HepG2 (cell line): Measurements from ENCODE around the gene RRN3. TPM values are rescaled to one million over a fixed set of nuclear protein-coding genes. Genes with fewer than 3 reads are reported as not detected.

Experiments used
- HNRNPK ChIP-seq: fragments of 200-400 bp; formaldehyde crosslinking; IDR thresholded peaks from 2 replicates; pipeline ENCODE4 v1.6.1; 2018; ENCODE audit warnings: low read length, low read depth, moderate library complexity, mild to moderate bottlenecking; ENCODE audit not compliant: poor library complexity, severe bottlenecking
- MBNL3 ChIP-seq: fragments of 250-450 bp; sonication (Bioruptor Pico); conservative IDR thresholded peaks from 2 replicates; pipeline ENCODE4 v1.8.0; 2022; ENCODE audit warnings: mild to moderate bottlenecking, inconsistent platforms
- MTF1 ChIP-seq: sonication (generic); formaldehyde crosslinking; IDR thresholded peaks from 2 replicates; pipeline ENCODE4 v1.5.0; 2020; ENCODE audit warnings: missing genetic modification reagents
- NFE2L1 ChIP-seq: sonication (generic); formaldehyde crosslinking; IDR thresholded peaks from 2 replicates; pipeline ENCODE4 v1.4.0; 2020; ENCODE audit warnings: missing genetic modification reagents, mild to moderate bottlenecking, borderline replicate concordance
- SKI ChIP-seq: fragments of 450-650 bp; IDR thresholded peaks from one replicate; pipeline ENCODE4 v1.6.1; 2018; ENCODE audit warnings: mild to moderate bottlenecking; ENCODE audit not compliant: partially characterized antibody
- SP4 ChIP-seq: sonication (generic); formaldehyde crosslinking; IDR thresholded peaks from 2 replicates; pipeline ENCODE4 v1.8.1; 2023; ENCODE audit warnings: mild to moderate bottlenecking, missing genetic modification reagents
- TBP ChIP-seq: sonication (generic); formaldehyde crosslinking; IDR thresholded peaks from 2 replicates; pipeline ENCODE4 v1.5.0; 2020; ENCODE audit warnings: missing genetic modification reagents
- ZBTB21 ChIP-seq: sonication (generic); formaldehyde crosslinking; IDR thresholded peaks from 2 replicates; pipeline ENCODE4 v1.4.0; 2020; ENCODE audit warnings: missing genetic modification reagents
- ZFX ChIP-seq: sonication (generic); formaldehyde crosslinking; IDR thresholded peaks from 2 replicates; pipeline ENCODE4 v1.4.0; 2020; ENCODE audit warnings: mild to moderate bottlenecking, low read depth, missing genetic modification reagents, moderate library complexity
- ZNF451 ChIP-seq: sonication (generic); formaldehyde crosslinking; IDR thresholded peaks from 2 replicates; pipeline ENCODE4 v1.5.0; 2020; ENCODE audit warnings: mild to moderate bottlenecking, missing genetic modification reagents
- ZNF563 ChIP-seq: sonication (generic); formaldehyde crosslinking; IDR thresholded peaks from 2 replicates; pipeline ENCODE4 v1.8.0; 2022; ENCODE audit warnings: mild to moderate bottlenecking, moderate library complexity, missing genetic modification reagents
- ZNF564 ChIP-seq: sonication (generic); formaldehyde crosslinking; IDR thresholded peaks from 2 replicates; pipeline ENCODE4 v1.8.1; 2023; ENCODE audit warnings: mild to moderate bottlenecking, missing genetic modification reagents
- ZNF629 ChIP-seq: sonication (generic); formaldehyde crosslinking; conservative IDR thresholded peaks from 2 replicates; pipeline ENCODE4 v1.5.0; 2020; ENCODE audit warnings: missing genetic modification reagents
- ZNF713 ChIP-seq: sonication (generic); formaldehyde crosslinking; IDR thresholded peaks from 2 replicates; pipeline ENCODE4 v1.4.0; 2020; ENCODE audit warnings: mild to moderate bottlenecking, missing genetic modification reagents
- ZNF841 ChIP-seq: sonication (generic); formaldehyde crosslinking; IDR thresholded peaks from 2 replicates; pipeline ENCODE4 v1.8.1; 2023; ENCODE audit warnings: missing genetic modification reagents, borderline replicate concordance
- polyA plus RNA-seq, 8 experiments: library from polyadenylated mRNA; depleted of rRNA in 3 of 8; stranded (reverse) in 7 of 8; unstranded in 1 of 8; fragments of >200 nt; fragmentation: Illumina TruSeq in 4 of 8; extraction: Trizol in 4 of 8; gene quantifications; 2 replicates each; pipeline versions ENCODE4 v1.2.1 to v1.2.3, GENCODE V29; 2011 to 2016; ENCODE audit warnings: low read depth in 4 of 8, missing spikeins in 1 of 8, mixed read lengths in 1 of 8; ENCODE audit not compliant: insufficient read depth in 1 of 8
- total RNA-seq, 5 experiments: library from RNA; depleted of rRNA; stranded (reverse); fragments of >200 nt; fragmentation: Illumina TruSeq; extraction: Trizol; gene quantifications; 2 replicates each; pipeline ENCODE4 v1.2.3, GENCODE V29; 2016; ENCODE audit warnings: low read depth in 1 of 5
- TF ChIP-seq, protein P1 (sequence below): sonication (generic); formaldehyde crosslinking; IDR thresholded peaks from 2 replicates; pipeline ENCODE4 v1.4.0; 2020; ENCODE audit warnings: missing genetic modification reagents, borderline replicate concordance
- TF ChIP-seq, protein P2 (sequence below): IDR thresholded peaks from 2 replicates; pipeline ENCODE4 v1.6.1; 2016; ENCODE audit warnings: low read depth, missing genetic modification reagents, missing compliant biosample characterization
- TF ChIP-seq, protein P3 (sequence below): sonication (generic); formaldehyde crosslinking; IDR thresholded peaks from 2 replicates; pipeline ENCODE4 v1.4.0; 2020; ENCODE audit warnings: missing genetic modification reagents
- TF ChIP-seq, protein P4 (sequence below): sonication (generic); formaldehyde crosslinking; IDR thresholded peaks from 2 replicates; pipeline ENCODE4 v1.8.1; 2023; ENCODE audit warnings: missing genetic modification reagents, inconsistent platforms, borderline replicate concordance

RRN3 gene
- total and polyA plus RNA-seq, 2 of the 13 experiments (the other 11 are each of a cell fraction or from before 2014, with no cell fraction given): 45.8 to 67.0 TPM

DNA sequence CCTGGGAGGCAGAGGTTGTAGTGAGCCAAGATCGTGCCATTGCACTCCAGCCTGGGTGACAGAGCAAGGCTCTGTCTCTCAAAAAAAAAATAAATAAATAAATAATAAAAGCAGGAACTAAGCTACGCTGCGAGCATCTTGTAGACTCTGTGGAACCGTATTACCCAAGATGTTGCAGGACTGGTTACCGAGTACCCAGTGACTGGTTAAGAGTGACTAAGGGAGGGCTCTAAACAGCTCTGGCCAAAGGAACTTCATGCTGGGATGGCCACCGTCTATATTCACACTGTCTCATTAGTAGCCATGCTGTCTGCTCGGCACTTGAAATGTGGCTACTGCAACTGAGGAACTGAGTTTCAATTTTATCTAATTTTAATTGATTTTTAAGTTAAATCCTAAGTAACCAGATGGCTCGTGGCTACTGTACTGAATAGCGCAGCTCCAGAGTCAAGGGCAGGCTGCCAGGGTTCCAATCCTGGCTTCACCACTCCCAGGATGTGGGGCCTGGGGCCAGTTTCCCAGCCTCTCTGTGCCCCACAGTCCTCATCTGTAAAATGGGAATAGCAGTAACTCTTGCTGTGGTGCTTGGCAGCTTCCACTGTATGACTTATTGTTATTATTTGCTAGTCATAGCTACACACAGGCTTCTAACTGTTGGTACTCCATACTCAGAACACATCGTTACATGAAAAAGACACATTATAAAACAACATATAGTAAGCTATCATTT lies 41.2 kb downstream of the RRN3 start (continued):
- TF ChIP-seq, protein P1, sequence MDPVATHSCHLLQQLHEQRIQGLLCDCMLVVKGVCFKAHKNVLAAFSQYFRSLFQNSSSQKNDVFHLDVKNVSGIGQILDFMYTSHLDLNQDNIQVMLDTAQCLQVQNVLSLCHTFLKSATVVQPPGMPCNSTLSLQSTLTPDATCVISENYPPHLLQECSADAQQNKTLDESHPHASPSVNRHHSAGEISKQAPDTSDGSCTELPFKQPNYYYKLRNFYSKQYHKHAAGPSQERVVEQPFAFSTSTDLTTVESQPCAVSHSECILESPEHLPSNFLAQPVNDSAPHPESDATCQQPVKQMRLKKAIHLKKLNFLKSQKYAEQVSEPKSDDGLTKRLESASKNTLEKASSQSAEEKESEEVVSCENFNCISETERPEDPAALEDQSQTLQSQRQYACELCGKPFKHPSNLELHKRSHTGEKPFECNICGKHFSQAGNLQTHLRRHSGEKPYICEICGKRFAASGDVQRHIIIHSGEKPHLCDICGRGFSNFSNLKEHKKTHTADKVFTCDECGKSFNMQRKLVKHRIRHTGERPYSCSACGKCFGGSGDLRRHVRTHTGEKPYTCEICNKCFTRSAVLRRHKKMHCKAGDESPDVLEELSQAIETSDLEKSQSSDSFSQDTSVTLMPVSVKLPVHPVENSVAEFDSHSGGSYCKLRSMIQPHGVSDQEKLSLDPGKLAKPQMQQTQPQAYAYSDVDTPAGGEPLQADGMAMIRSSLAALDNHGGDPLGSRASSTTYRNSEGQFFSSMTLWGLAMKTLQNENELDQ (CRISPR knock-in tag): no peak
- TF ChIP-seq ZNF629 (CRISPR knock-in tag): peak; percentile 98
- no peak for TF ChIP-seq TBP
- TF ChIP-seq, protein P2, sequence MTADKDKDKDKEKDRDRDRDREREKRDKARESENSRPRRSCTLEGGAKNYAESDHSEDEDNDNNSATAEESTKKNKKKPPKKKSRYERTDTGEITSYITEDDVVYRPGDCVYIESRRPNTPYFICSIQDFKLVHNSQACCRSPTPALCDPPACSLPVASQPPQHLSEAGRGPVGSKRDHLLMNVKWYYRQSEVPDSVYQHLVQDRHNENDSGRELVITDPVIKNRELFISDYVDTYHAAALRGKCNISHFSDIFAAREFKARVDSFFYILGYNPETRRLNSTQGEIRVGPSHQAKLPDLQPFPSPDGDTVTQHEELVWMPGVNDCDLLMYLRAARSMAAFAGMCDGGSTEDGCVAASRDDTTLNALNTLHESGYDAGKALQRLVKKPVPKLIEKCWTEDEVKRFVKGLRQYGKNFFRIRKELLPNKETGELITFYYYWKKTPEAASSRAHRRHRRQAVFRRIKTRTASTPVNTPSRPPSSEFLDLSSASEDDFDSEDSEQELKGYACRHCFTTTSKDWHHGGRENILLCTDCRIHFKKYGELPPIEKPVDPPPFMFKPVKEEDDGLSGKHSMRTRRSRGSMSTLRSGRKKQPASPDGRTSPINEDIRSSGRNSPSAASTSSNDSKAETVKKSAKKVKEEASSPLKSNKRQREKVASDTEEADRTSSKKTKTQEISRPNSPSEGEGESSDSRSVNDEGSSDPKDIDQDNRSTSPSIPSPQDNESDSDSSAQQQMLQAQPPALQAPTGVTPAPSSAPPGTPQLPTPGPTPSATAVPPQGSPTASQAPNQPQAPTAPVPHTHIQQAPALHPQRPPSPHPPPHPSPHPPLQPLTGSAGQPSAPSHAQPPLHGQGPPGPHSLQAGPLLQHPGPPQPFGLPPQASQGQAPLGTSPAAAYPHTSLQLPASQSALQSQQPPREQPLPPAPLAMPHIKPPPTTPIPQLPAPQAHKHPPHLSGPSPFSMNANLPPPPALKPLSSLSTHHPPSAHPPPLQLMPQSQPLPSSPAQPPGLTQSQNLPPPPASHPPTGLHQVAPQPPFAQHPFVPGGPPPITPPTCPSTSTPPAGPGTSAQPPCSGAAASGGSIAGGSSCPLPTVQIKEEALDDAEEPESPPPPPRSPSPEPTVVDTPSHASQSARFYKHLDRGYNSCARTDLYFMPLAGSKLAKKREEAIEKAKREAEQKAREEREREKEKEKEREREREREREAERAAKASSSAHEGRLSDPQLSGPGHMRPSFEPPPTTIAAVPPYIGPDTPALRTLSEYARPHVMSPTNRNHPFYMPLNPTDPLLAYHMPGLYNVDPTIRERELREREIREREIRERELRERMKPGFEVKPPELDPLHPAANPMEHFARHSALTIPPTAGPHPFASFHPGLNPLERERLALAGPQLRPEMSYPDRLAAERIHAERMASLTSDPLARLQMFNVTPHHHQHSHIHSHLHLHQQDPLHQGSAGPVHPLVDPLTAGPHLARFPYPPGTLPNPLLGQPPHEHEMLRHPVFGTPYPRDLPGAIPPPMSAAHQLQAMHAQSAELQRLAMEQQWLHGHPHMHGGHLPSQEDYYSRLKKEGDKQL: no peak
- no peak for TF ChIP-seq HNRNPK
- TF ChIP-seq ZNF451 (CRISPR knock-in tag): no peak
- no peak for TF ChIP-seq MBNL3 (CRISPR knock-in tag)
- peak; percentile 69 for TF ChIP-seq SP4 (CRISPR knock-in tag)
- TF ChIP-seq ZNF713 (CRISPR knock-in tag): no peak; the same call in 1 of the 2 replicates
- TF ChIP-seq NFE2L1 (CRISPR knock-in tag): no peak
- TF ChIP-seq ZFX (CRISPR knock-in tag): no peak
- TF ChIP-seq MTF1: no peak
- TF ChIP-seq SKI: no peak
- TF ChIP-seq, protein P3, sequence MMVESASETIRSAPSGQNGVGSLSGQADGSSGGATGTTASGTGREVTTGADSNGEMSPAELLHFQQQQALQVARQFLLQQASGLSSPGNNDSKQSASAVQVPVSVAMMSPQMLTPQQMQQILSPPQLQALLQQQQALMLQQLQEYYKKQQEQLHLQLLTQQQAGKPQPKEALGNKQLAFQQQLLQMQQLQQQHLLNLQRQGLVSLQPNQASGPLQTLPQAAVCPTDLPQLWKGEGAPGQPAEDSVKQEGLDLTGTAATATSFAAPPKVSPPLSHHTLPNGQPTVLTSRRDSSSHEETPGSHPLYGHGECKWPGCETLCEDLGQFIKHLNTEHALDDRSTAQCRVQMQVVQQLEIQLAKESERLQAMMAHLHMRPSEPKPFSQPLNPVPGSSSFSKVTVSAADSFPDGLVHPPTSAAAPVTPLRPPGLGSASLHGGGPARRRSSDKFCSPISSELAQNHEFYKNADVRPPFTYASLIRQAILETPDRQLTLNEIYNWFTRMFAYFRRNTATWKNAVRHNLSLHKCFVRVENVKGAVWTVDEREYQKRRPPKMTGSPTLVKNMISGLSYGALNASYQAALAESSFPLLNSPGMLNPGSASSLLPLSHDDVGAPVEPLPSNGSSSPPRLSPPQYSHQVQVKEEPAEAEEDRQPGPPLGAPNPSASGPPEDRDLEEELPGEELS (CRISPR knock-in tag): no peak
- TF ChIP-seq ZNF564: no peak
- TF ChIP-seq ZNF841 (CRISPR knock-in tag): no peak
- TF ChIP-seq, protein P4, sequence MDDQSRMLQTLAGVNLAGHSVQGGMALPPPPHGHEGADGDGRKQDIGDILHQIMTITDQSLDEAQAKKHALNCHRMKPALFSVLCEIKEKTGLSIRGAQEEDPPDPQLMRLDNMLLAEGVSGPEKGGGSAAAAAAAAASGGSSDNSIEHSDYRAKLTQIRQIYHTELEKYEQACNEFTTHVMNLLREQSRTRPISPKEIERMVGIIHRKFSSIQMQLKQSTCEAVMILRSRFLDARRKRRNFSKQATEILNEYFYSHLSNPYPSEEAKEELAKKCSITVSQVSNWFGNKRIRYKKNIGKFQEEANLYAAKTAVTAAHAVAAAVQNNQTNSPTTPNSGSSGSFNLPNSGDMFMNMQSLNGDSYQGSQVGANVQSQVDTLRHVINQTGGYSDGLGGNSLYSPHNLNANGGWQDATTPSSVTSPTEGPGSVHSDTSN (CRISPR knock-in tag): no peak
- peak; percentile 6; the same call in 1 of the 2 replicates for TF ChIP-seq ZNF563 (CRISPR knock-in tag)
- TF ChIP-seq ZBTB21 (CRISPR knock-in tag): no peak
